ENCODE measurements around the gene CACNA2D2. TPM values are rescaled to one million over a fixed set of nuclear protein-coding genes. Genes with fewer than 3 reads are reported as not detected.

CACNA2D2 gene
- total and polyA plus RNA-seq, 2 of the 13 experiments (the other 11 are each of a cell fraction or from before 2014, with no cell fraction given) = not detected

DNA sequence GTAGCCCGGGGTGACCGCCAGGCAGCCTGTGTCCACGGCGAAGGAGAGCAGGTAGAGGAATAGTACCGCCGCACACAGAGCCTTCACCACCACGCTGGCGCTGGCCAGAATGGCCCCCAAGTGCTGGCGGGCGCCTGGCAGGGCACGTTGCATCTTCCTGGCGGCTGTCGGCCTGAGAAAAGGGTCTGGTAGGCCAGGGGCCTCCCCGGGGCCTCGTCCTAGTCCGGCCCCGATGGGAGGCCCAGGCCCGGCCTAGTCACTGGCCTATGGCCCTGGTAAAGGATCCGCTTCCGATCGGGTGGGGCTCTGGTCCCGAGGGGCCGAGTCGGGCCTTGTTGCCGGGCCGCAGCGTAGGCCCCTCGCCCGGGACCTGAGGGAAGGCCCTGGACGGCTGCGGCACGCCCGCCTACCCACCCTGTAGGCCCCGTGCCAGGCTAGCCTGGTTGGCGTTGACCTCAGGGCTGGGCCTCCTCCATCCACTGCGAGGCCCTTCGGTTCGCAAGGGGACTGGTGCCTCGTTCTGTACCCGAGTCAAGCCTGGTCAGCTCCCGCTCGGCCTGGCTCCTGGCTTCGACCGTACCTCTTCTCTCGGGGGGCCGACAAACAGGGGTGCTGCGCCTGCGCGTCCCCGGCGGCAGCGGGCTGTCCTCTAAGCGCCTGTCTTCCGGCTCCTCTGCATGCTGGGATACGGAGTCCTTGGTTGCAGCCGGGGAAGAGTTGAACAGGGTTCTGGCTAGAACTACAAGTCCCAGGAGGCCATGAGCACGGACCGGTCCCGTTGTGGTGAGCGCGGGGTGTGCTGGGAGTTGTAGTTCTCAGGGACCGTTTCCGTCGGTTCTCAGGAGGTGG is 144.3 kb downstream of the CACNA2D2 start, which contains the start of gene TMEM115 (continued):
- TF ChIP-seq ZNF180 (CRISPR knock-in tag; IDR thresholded peaks at IDR 0.05; ENCODE audit: borderline replicate concordance, low read depth) = no peak
- TF ChIP-seq ZSCAN12 (CRISPR knock-in tag; IDR thresholded peaks at IDR 0.05) = no peak
- peak; percentile 72; the same call in 1 of the 2 replicates for TF ChIP-seq ZNF274 (CRISPR knock-in tag; IDR thresholded peaks at IDR 0.05)
- TF ChIP-seq CBFB (CRISPR knock-in tag; IDR thresholded peaks at IDR 0.05) = peak; percentile 95
- TF ChIP-seq TRIM24 (CRISPR knock-in tag; IDR thresholded peaks at IDR 0.05) = no peak
- TF ChIP-seq ZNF251 (CRISPR knock-in tag; IDR thresholded peaks at IDR 0.05) = no peak
- peak; percentile 13; the same call in 1 of the 2 replicates for TF ChIP-seq PBX3 (CRISPR knock-in tag; IDR thresholded peaks at IDR 0.05; ENCODE audit: borderline replicate concordance)
- TF ChIP-seq, protein P1, sequence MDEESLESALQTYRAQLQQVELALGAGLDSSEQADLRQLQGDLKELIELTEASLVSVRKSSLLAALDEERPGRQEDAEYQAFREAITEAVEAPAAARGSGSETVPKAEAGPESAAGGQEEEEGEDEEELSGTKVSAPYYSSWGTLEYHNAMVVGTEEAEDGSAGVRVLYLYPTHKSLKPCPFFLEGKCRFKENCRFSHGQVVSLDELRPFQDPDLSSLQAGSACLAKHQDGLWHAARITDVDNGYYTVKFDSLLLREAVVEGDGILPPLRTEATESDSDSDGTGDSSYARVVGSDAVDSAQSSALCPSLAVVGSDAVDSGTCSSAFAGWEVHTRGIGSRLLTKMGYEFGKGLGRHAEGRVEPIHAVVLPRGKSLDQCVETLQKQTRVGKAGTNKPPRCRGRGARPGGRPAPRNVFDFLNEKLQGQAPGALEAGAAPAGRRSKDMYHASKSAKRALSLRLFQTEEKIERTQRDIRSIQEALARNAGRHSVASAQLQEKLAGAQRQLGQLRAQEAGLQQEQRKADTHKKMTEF (CRISPR knock-in tag; IDR thresholded peaks at IDR 0.05) = peak; percentile 88
- peak; percentile 56; the same call in 1 of the 2 replicates for TF ChIP-seq KAT7 (CRISPR knock-in tag; IDR thresholded peaks at IDR 0.05; ENCODE audit: borderline replicate concordance)
- peak; percentile 100 for TF ChIP-seq THAP11 (CRISPR knock-in tag; IDR thresholded peaks at IDR 0.05)
- TF ChIP-seq SMAD1 (CRISPR knock-in tag; IDR thresholded peaks at IDR 0.05; ENCODE audit: borderline replicate concordance, low read depth) = 0 out of 2 replicates have a peak, but pooled peaks have one; percentile 48
- TF ChIP-seq ZNF547 (CRISPR knock-in tag; IDR thresholded peaks at IDR 0.05) = peak; percentile 86; the same call in 1 of the 2 replicates
- TF ChIP-seq SOX6 (IDR thresholded peaks at IDR 0.05) = no peak
- TF ChIP-seq SOX6 (CRISPR knock-in tag; IDR thresholded peaks at IDR 0.05) = peak; percentile 48; the same call in 1 of the 2 replicates
- TF ChIP-seq, protein P2, sequence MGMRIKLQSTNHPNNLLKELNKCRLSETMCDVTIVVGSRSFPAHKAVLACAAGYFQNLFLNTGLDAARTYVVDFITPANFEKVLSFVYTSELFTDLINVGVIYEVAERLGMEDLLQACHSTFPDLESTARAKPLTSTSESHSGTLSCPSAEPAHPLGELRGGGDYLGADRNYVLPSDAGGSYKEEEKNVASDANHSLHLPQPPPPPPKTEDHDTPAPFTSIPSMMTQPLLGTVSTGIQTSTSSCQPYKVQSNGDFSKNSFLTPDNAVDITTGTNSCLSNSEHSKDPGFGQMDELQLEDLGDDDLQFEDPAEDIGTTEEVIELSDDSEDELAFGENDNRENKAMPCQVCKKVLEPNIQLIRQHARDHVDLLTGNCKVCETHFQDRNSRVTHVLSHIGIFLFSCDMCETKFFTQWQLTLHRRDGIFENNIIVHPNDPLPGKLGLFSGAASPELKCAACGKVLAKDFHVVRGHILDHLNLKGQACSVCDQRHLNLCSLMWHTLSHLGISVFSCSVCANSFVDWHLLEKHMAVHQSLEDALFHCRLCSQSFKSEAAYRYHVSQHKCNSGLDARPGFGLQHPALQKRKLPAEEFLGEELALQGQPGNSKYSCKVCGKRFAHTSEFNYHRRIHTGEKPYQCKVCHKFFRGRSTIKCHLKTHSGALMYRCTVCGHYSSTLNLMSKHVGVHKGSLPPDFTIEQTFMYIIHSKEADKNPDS (CRISPR knock-in tag; IDR thresholded peaks at IDR 0.05) = no peak; the same call in 1 of the 2 replicates
- peak; percentile 100 for TF ChIP-seq ZFX (CRISPR knock-in tag; IDR thresholded peaks at IDR 0.05; ENCODE audit: low read depth)
- no peak for TF ChIP-seq POLR2AphosphoS2 (IDR thresholded peaks at IDR 0.05; ENCODE audit: low read depth, low read length)
- TF ChIP-seq MED1 (CRISPR knock-in tag; IDR thresholded peaks at IDR 0.05) = peak; percentile 59
- TF ChIP-seq DPF2 (CRISPR knock-in tag; IDR thresholded peaks at IDR 0.05; ENCODE audit: borderline replicate concordance, low read depth) = no peak
- TF ChIP-seq SAP130 (CRISPR knock-in tag; IDR thresholded peaks at IDR 0.05; ENCODE audit: low read depth) = peak; percentile 73
- TF ChIP-seq ZFP90 (CRISPR knock-in tag; IDR thresholded peaks at IDR 0.05; ENCODE audit: borderline replicate concordance) = peak; percentile 82; the same call in 1 of the 2 replicates
- TF ChIP-seq HNF4A (CRISPR knock-in tag; IDR thresholded peaks at IDR 0.05) = no peak
- no peak for TF ChIP-seq ZNF629 (CRISPR knock-in tag; conservative IDR thresholded peaks at IDR 0.05)
- TF ChIP-seq TCF7L2 (IDR thresholded peaks at IDR 0.05; ENCODE audit: low read depth, low read length) = no peak
- TF ChIP-seq ETV6 (CRISPR knock-in tag; conservative IDR thresholded peaks at IDR 0.05) = 0 out of 2 replicates have a peak, but pooled peaks have one; percentile 18
- TF ChIP-seq KLF9 (CRISPR knock-in tag; IDR thresholded peaks at IDR 0.05; ENCODE audit: low read depth) = no peak
- no peak for TF ChIP-seq HMGA1 (CRISPR knock-in tag; conservative IDR thresholded peaks at IDR 0.05)
- TF ChIP-seq KLF13 (CRISPR knock-in tag; IDR thresholded peaks at IDR 0.05) = no peak

All from HepG2 (cell line).